ENCODE measurements around the gene SEZ6.

- TF ChIP-seq POLR2A (IDR thresholded peaks at IDR 0.05; ENCODE audit: low read length) (no peak), GATA1 (IDR thresholded peaks at IDR 0.05; ENCODE audit: low read depth, low read length) (no peak)
These were observed 2.8 kb upstream of the SEZ6 start for GRCh38 chr17:29008591-29008990.

All from erythroblast (primary cell).